IPS-18a (cell line): ENCODE data around the gene VRK3.
A peak's percentile ranks its signal among the peaks of the same experiment; 100 is the strongest.

ENCODE experiments used
- H3K27ac ChIP-seq: one replicate; pipeline ENCODE4 v1.5.1; 2013; ENCODE audit warnings: low read length
- H3K27me3 ChIP-seq: one replicate; pipeline ENCODE4 v1.6.1; 2013; ENCODE audit warnings: mild to moderate bottlenecking, low read length; ENCODE audit not compliant: control insufficient read depth, insufficient read depth
- H3K36me3 ChIP-seq: one replicate; pipeline ENCODE4 v1.6.1; 2013; ENCODE audit warnings: low read depth, low read length; ENCODE audit not compliant: control insufficient read depth
- H3K4me1 ChIP-seq: one replicate; pipeline ENCODE4 v1.6.1; 2013; ENCODE audit warnings: low read depth, low read length; ENCODE audit not compliant: control insufficient read depth
- H3K4me3 ChIP-seq: one replicate; pipeline ENCODE4 v1.5.1; 2013; ENCODE audit warnings: low read length
- H3K9ac ChIP-seq: one replicate; pipeline ENCODE4 v1.6.1; 2013; ENCODE audit warnings: mild to moderate bottlenecking, low read length, moderate library complexity
- H3K9me3 ChIP-seq: one replicate; pipeline ENCODE4 v1.6.1; 2013; ENCODE audit warnings: low read depth, low read length; ENCODE audit not compliant: control insufficient read depth

VRK3 gene

GRCh38 chr19:50050406-50051227, 25.4 kb upstream of the VRK3 start:
- peaks cover 14% of the 10 kb centered on the region for H3K36me3 ChIP-seq
- H3K4me1 ChIP-seq: no peaks in the 10 kb centered on the region
- H3K9me3 ChIP-seq: peaks cover 20% of the 10 kb centered on the region
- H3K4me3 ChIP-seq: peak overlapping the region; percentile 71
- no peaks in the 10 kb centered on the region for H3K27me3 ChIP-seq
- H3K27ac ChIP-seq: no peak overlapping the region
- peak overlapping the region; percentile 51 for H3K9ac ChIP-seq

GRCh38 chr19:50047671-50048070, 22.5 kb upstream of the VRK3 start:
- H3K36me3 ChIP-seq: peaks cover 39% of the 10 kb centered on the region
- H3K9me3 ChIP-seq: peaks cover 37% of the 10 kb centered on the region
- H3K27ac ChIP-seq: no peak overlapping the region
- no peaks in the 10 kb centered on the region for H3K4me1 ChIP-seq
- no peak overlapping the region for H3K9ac ChIP-seq
- H3K4me3 ChIP-seq: no peak overlapping the region
- H3K27me3 ChIP-seq: no peaks in the 10 kb centered on the region

DNA sequence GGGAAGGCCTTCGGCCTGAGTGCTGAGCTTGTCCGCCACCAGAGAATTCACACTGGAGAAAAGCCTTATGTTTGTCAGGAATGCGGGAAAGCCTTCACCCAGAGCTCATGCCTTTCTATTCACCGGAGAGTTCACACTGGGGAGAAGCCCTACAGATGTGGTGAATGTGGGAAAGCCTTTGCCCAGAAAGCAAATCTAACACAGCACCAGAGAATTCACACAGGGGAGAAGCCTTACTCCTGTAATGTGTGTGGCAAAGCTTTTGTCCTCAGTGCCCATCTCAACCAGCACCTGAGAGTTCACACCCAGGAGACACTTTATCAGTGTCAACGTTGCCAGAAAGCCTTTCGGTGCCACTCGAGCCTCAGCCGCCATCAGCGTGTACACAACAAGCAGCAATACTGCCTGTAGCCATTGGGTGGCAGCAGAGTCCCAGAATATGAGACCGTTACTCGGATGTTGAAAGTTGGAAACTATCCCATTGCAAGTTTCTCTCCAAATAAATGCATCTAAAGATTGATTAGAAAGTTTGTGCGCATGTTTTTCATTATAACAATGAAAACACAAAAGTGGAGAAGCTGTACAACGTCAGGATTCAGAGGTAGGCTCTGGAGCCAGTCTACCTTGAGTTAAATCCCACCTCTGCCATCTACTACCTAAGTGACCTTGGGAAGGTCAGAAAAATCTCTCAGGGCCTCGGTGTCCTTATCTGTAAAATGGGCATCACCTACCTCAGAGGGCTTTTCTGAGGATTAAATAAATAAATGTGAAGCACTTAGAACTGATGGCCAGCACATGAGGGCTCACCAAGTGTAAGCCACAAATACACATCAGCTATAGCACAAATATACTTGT, 21.7 kb upstream of the VRK3 start:
- Histone ChIP-seq H3K4me3 (no peak overlapping the region), H3K27ac (no peak overlapping the region), H3K9me3 (peaks cover 37% of the 10 kb centered on the region), H3K9ac (no peak overlapping the region), H3K4me1 (no peaks in the 10 kb centered on the region), H3K27me3 (no peaks in the 10 kb centered on the region), H3K36me3 (peaks cover 47% of the 10 kb centered on the region)

GRCh38 chr19:50044922-50045321, 19.8 kb upstream of the VRK3 start:
- H3K27ac ChIP-seq: no peak overlapping the region
- H3K4me3 ChIP-seq: no peak overlapping the region
- H3K4me1 ChIP-seq: no peaks in the 10 kb centered on the region
- peaks cover 37% of the 10 kb centered on the region for H3K9me3 ChIP-seq
- H3K36me3 ChIP-seq: peaks cover 67% of the 10 kb centered on the region
- H3K27me3 ChIP-seq: no peaks in the 10 kb centered on the region
- no peak overlapping the region for H3K9ac ChIP-seq

DNA sequence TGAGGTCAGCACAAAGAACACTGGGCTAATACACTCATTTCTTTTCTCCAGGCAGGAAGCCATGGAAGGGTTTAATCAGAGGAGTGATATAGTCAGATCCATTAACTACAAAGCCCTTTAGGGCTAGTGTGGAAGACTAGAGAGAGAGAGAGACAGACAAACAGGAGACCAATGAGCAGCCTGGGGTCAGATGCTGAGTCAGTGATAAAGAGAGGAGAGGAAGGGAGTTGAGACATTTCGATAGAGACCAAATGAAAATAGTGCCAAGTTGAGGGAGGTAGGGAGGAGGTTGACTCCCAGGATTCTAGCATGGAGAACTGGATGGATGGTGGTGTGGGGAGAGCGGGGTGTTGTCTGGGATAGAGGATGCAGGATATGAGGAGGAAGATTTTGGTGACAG, 18.8 kb upstream of the VRK3 start:
- Histone ChIP-seq H3K4me3 (no peak overlapping the region), H3K4me1 (no peaks in the 10 kb centered on the region), H3K36me3 (peaks cover 76% of the 10 kb centered on the region), H3K9me3 (peaks cover 37% of the 10 kb centered on the region), H3K27ac (no peak overlapping the region), H3K27me3 (no peaks in the 10 kb centered on the region), H3K9ac (no peak overlapping the region)

DNA sequence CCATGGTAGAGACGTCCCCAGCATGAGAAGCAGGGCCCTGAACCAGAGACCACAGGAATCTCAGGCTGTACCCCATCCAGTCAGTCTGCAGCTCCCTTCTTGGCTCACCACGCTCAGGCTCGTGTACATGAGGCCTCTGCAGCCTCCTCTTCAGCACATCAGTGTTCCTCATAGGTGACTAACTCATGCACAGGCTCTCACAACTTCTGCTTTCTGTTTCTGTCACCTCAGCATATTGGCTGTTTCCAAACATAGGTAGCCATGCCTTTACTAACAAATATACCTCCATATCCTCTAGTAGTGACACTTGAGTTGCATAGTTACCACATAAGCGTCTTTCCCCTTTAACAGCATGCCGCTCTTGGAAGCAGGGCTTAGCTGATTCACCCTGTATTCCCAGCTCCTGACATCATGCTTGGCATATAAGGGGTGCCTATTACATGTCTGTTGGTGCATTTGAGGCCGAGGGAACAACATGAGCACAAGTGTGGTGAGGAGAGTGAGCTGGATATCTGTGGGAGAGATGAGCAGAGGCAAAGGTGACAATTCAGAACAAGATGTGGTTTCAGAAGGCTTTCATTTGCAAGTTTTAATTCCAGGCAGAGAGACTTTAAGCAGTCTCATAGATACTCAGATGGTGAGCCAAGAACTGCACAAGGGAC, 17.3 kb upstream of the VRK3 start:
- H3K27ac ChIP-seq: no peak overlapping the region
- no peaks in the 10 kb centered on the region for H3K27me3 ChIP-seq
- peaks cover 77% of the 10 kb centered on the region for H3K36me3 ChIP-seq
- no peak overlapping the region for H3K4me3 ChIP-seq
- no peak overlapping the region for H3K9ac ChIP-seq
- peaks cover 37% of the 10 kb centered on the region for H3K9me3 ChIP-seq
- no peaks in the 10 kb centered on the region for H3K4me1 ChIP-seq

- Histone ChIP-seq H3K4me1 (no peaks in the 10 kb centered on the region), H3K27me3 (no peaks in the 10 kb centered on the region), H3K36me3 (peaks cover 69% of the 10 kb centered on the region), H3K4me3 (no peak overlapping the region), H3K9me3 (peaks cover 26% of the 10 kb centered on the region), H3K9ac (no peak overlapping the region), H3K27ac (no peak overlapping the region)
These were observed 15.8 kb upstream of the VRK3 start for GRCh38 chr19:50040967-50041366.

- no peak overlapping the region for H3K27ac ChIP-seq
- H3K27me3 ChIP-seq: no peaks in the 10 kb centered on the region
- no peak overlapping the region for H3K9ac ChIP-seq
- H3K36me3 ChIP-seq: peaks cover 63% of the 10 kb centered on the region
- H3K4me3 ChIP-seq: no peak overlapping the region
- no peaks in the 10 kb centered on the region for H3K4me1 ChIP-seq
- H3K9me3 ChIP-seq: peaks cover 16% of the 10 kb centered on the region
These were observed 14.8 kb upstream of the VRK3 start for GRCh38 chr19:50039968-50040367.

GRCh38 chr19:50036908-50037307, 11.7 kb upstream of the VRK3 start:
- Histone ChIP-seq H3K9me3 (no peaks in the 10 kb centered on the region), H3K36me3 (peaks cover 51% of the 10 kb centered on the region), H3K4me1 (no peaks in the 10 kb centered on the region), H3K27me3 (no peaks in the 10 kb centered on the region), H3K4me3 (no peak overlapping the region), H3K9ac (no peak overlapping the region), H3K27ac (no peak overlapping the region)

DNA sequence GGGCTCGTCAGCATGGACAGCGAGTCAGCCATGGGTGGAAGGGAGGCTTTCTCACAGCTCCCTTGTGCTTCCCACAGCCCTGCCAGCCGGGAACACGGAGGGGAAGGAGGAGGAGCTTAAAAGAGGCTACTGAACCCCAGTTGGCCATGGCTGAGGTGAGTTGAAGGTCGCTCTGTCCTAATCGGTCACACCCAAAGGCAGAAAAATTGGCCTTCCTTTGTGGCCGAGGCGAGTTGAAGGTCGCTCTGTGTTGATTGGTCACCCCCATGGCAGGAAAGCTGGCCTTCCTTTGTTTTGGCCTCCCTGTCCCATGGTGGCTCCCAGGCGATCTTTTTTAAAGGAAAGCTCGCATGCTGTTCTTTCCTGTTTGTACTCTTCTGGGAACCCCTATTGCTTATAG, 5.8 kb upstream of the VRK3 start:
- Histone ChIP-seq H3K27me3 (no peaks in the 10 kb centered on the region), H3K4me1 (no peaks in the 10 kb centered on the region), H3K9me3 (no peaks in the 10 kb centered on the region), H3K4me3 (no peak overlapping the region), H3K36me3 (peaks cover 28% of the 10 kb centered on the region), H3K27ac (no peak overlapping the region), H3K9ac (no peak overlapping the region)

DNA sequence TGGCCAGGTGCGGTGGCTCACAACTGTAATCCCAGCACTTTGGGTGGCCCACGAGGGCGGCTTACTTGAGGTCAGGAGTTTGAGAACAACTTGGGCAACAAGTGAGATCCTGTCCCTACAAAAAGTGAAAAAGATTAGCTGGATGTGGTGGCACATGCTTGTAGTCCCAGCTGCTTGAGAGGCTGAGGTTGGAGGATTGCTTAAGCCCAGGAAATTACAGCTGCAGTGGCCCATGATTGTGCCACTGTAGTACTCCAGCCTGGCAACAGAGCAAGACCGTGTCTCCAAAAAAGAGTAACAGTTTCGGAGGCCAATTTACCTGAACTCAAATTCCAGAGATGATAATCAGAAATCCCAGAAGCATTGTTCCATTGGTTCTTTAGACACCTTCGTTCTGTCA, 5.1 kb upstream of the VRK3 start:
- no peak overlapping the region for H3K27ac ChIP-seq
- no peaks in the 10 kb centered on the region for H3K4me1 ChIP-seq
- no peaks in the 10 kb centered on the region for H3K9me3 ChIP-seq
- no peaks in the 10 kb centered on the region for H3K27me3 ChIP-seq
- no peak overlapping the region for H3K4me3 ChIP-seq
- no peak overlapping the region for H3K9ac ChIP-seq
- peaks cover 24% of the 10 kb centered on the region for H3K36me3 ChIP-seq
